HG02588 (cell line): Measurements from ENCODE around the gene CDH1.

Experiments
- ATAC-seq: cut with Tn5 transposase; IDR thresholded peaks from one replicate; pipeline ENCODE4 v1.9.1; 2021; ENCODE audit warnings: mild to moderate bottlenecking, moderate library complexity; ENCODE audit not compliant: unreplicated experiment

Gene CDH1

GRCh38 chr16:68843482-68844210 lies 106.6 kb downstream of the CDH1 start, which contains the start of gene TANGO6:
Gene TANGO6, plus strand, starts transcription at chr16:68843531. Its CDS starts 87 bp downstream, at chr16:68843618.
- peak; percentile 80 for ATAC-seq

- ATAC-seq: no peak
Observed at GRCh38 chr16:68844211-68844564, 107.1 kb downstream of the CDH1 start.

- no peak for ATAC-seq
Observed at GRCh38 chr16:68848786-68849185, 111.7 kb downstream of the CDH1 start.

GRCh38 chr16:68850481-68850880 lies 113.4 kb downstream of the CDH1 start:
- ATAC-seq: no peak

GRCh38 chr16:68851601-68852000 lies 114.5 kb downstream of the CDH1 start:
- ATAC-seq: no peak

GRCh38 chr16:68857479-68857878 lies 120.4 kb downstream of the CDH1 start:
- no peak for ATAC-seq

GRCh38 chr16:68859828-68860227 lies 122.7 kb downstream of the CDH1 start:
- no peak for ATAC-seq

GRCh38 chr16:68860978-68861892 lies 124.1 kb downstream of the CDH1 start:
- ATAC-seq: no peak

- ATAC-seq: no peak
Observed at GRCh38 chr16:68866933-68867332, 129.8 kb downstream of the CDH1 start.

GRCh38 chr16:68869492-68870088 lies 132.5 kb downstream of the CDH1 start:
- ATAC-seq: no peak

GRCh38 chr16:68873635-68874471 lies 136.8 kb downstream of the CDH1 start:
- ATAC-seq: no peak

- no peak for ATAC-seq
Observed at GRCh38 chr16:68875871-68876270, 138.8 kb downstream of the CDH1 start.

- ATAC-seq: no peak
Observed at GRCh38 chr16:68883685-68884084, 146.6 kb downstream of the CDH1 start.

- no peak for ATAC-seq
Observed at GRCh38 chr16:68884401-68884800, 147.3 kb downstream of the CDH1 start.
